Measurements from ENCODE around the gene WLS. TPM values are rescaled to one million over a fixed set of nuclear protein-coding genes. Genes with fewer than 3 reads are reported as not detected.

The WLS gene
- total RNA-seq, 1 donor from 2014 or later, result 187 TPM

DNA sequence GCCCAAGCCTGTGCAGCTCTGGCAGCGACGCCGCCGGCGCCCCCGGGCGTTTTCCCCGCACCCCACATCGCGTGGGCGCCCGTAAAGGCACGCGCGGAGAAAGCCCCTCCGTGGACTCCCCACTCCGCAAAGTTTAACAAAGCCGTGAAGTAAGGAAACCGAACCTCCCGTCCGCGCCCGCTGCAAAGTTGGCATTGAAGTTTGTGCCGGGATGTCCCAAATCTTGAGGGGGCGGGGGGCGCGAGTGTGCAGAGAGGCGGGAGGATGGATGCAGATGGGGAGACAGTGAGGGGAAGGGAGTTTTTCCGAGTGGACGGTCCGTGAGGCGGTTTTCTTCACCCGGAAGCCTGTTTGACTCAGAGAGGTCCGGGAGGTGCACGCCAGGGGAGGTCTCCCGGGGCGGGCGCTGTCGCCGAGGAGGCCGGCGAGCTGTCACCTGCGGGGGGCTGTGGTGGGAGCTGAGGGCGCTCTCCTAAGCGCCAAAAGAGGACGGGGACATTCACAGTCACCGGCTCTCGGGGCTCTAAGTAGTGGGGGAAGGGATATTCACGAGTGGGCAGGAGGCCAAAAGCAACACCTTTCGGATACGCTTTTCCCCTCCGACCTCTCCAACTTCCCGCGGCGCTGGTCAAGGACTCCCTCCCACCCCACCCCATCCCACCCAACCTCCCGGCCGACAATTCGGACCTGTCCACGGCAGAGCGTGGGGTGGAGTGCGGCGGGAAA lies 1.3 kb downstream of the WLS start:
- peaks cover 16% of the 10 kb centered on the region for H3K27me3 Mint-ChIP-seq (ENCODE audit: low read depth, unreplicated experiment)
- no peak for TF ChIP-seq EZH2 (IDR thresholded peaks at IDR 0.05; ENCODE audit: insufficient read depth, low read length)
- TF ChIP-seq, protein P1, sequence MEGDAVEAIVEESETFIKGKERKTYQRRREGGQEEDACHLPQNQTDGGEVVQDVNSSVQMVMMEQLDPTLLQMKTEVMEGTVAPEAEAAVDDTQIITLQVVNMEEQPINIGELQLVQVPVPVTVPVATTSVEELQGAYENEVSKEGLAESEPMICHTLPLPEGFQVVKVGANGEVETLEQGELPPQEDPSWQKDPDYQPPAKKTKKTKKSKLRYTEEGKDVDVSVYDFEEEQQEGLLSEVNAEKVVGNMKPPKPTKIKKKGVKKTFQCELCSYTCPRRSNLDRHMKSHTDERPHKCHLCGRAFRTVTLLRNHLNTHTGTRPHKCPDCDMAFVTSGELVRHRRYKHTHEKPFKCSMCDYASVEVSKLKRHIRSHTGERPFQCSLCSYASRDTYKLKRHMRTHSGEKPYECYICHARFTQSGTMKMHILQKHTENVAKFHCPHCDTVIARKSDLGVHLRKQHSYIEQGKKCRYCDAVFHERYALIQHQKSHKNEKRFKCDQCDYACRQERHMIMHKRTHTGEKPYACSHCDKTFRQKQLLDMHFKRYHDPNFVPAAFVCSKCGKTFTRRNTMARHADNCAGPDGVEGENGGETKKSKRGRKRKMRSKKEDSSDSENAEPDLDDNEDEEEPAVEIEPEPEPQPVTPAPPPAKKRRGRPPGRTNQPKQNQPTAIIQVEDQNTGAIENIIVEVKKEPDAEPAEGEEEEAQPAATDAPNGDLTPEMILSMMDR (IDR thresholded peaks at IDR 0.05; ENCODE audit: insufficient read depth, low read depth, low read length), result no peak
- H3K9me3 Mint-ChIP-seq (ENCODE audit: unreplicated experiment), result peaks cover 2% of the 10 kb centered on the region
- peak overlapping the region; percentile 95 for H3K9ac ChIP-seq (ENCODE audit: low read length)
- H3K27ac Mint-ChIP-seq (ENCODE audit: unreplicated experiment), result peak overlapping the region; percentile 75
- peaks cover 25% of the 10 kb centered on the region for H3K4me1 Mint-ChIP-seq (ENCODE audit: low read depth, unreplicated experiment)
- H3K27ac ChIP-seq (ENCODE audit: low read depth, low read length), result peak overlapping the region; percentile 79
- no peaks in the 10 kb centered on the region for H3K27me3 ChIP-seq (ENCODE audit: insufficient read depth, low read length)
- peak overlapping the region; percentile 97 for H3K4me3 Mint-ChIP-seq (ENCODE audit: unreplicated experiment)
- DNase-seq (ENCODE audit: low read depth) (no peak), FAIRE-seq (no peak)
- H3K4me1 ChIP-seq (ENCODE audit: insufficient read depth, low read length), result peaks cover 13% of the 10 kb centered on the region
- peaks cover 62% of the 10 kb centered on the region for H3K79me2 ChIP-seq (ENCODE audit: insufficient read depth, low read length)
- H3K4me3 ChIP-seq (ENCODE audit: insufficient read depth, low read depth, low read length), result peak overlapping the region; percentile 100
- peaks cover 5% of the 10 kb centered on the region for H3K36me3 Mint-ChIP-seq (ENCODE audit: low read depth, unreplicated experiment)
- H2AFZ ChIP-seq (ENCODE audit: low read depth, low read length), result peak overlapping the region; percentile 38
- H3K9me3 ChIP-seq (ENCODE audit: insufficient read depth, low read depth, low read length), result no peaks in the 10 kb centered on the region
- H3K4me2 ChIP-seq (ENCODE audit: low read length), result peak overlapping the region; percentile 87
- peaks cover 39% of the 10 kb centered on the region for H4K20me1 ChIP-seq (ENCODE audit: insufficient read depth, low read length)
- H3K36me3 ChIP-seq (ENCODE audit: insufficient read depth, low read length), result no peaks in the 10 kb centered on the region

DNA sequence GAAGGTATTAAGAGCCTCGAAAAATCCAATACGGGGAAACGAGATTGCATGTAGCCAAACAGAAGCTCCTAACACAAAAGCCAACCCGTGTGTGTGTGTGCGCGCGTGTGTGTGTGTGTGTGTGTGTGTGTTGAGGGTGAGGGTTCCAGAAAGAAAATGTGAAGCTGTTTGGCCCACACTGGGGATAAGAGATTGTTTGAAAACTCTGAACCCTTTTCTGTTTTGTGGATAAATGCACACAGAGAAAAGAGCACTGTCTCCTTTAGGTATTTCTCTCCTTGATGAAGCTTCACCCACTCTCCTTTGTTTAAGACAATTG lies 1.9 kb downstream of the WLS start:
- Histone ChIP-seq H3K79me2 (ENCODE audit: insufficient read depth, low read length) (peaks cover 68% of the 10 kb centered on the region), H4K20me1 (ENCODE audit: insufficient read depth, low read length) (peaks cover 45% of the 10 kb centered on the region), H3K27ac (ENCODE audit: low read depth, low read length) (peak overlapping the region; percentile 79), H2AFZ (ENCODE audit: low read depth, low read length) (peak overlapping the region; percentile 38), H3K4me2 (ENCODE audit: low read length) (peak overlapping the region; percentile 87), H3K4me3 (ENCODE audit: insufficient read depth, low read depth, low read length) (peak overlapping the region; percentile 100), H3K36me3 (ENCODE audit: insufficient read depth, low read length) (no peaks in the 10 kb centered on the region), H3K4me1 (ENCODE audit: insufficient read depth, low read length) (peaks cover 13% of the 10 kb centered on the region), H3K9ac (ENCODE audit: low read length) (peak overlapping the region; percentile 95), H3K9me3 (ENCODE audit: insufficient read depth, low read depth, low read length) (no peaks in the 10 kb centered on the region), H3K27me3 (ENCODE audit: insufficient read depth, low read length) (no peaks in the 10 kb centered on the region)
- FAIRE-seq (no peak), DNase-seq (ENCODE audit: low read depth) (peak; percentile 52)
- peak overlapping the region; percentile 75 for H3K27ac Mint-ChIP-seq (ENCODE audit: unreplicated experiment)
- TF ChIP-seq, protein P1 (IDR thresholded peaks at IDR 0.05; ENCODE audit: insufficient read depth, low read depth, low read length), result no peak
- no peak for TF ChIP-seq EZH2 (IDR thresholded peaks at IDR 0.05; ENCODE audit: insufficient read depth, low read length)
- peaks cover 8% of the 10 kb centered on the region for H3K36me3 Mint-ChIP-seq (ENCODE audit: low read depth, unreplicated experiment)
- H3K27me3 Mint-ChIP-seq (ENCODE audit: low read depth, unreplicated experiment), result peaks cover 16% of the 10 kb centered on the region
- peak overlapping the region; percentile 97 for H3K4me3 Mint-ChIP-seq (ENCODE audit: unreplicated experiment)
- H3K9me3 Mint-ChIP-seq (ENCODE audit: unreplicated experiment), result peaks cover 2% of the 10 kb centered on the region
- peaks cover 25% of the 10 kb centered on the region for H3K4me1 Mint-ChIP-seq (ENCODE audit: low read depth, unreplicated experiment)
